Measurements from ENCODE around the gene MLXIP.

DNA sequence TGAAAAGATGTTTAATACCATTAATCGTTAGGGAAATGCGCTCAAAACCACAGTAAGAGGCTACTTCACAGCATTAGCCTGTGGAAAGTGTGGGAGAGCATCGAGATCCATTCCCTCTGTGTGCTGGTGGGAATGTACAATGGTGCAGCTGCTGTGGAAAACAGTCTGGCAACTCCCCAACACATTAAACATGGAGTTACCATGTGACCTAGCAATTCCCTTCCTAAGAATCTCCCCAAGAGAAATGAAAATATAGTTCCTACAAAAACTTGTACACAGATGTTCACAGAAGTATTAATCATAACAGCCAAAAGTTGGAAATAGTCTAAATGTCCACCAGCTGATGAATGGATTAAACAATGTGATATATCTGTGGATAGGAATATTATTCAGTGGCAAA is 23.8 kb downstream of the MLXIP start:
- no peak for TF ChIP-seq POLR2A (IDR thresholded peaks at IDR 0.05)
- TF ChIP-seq, protein P1, sequence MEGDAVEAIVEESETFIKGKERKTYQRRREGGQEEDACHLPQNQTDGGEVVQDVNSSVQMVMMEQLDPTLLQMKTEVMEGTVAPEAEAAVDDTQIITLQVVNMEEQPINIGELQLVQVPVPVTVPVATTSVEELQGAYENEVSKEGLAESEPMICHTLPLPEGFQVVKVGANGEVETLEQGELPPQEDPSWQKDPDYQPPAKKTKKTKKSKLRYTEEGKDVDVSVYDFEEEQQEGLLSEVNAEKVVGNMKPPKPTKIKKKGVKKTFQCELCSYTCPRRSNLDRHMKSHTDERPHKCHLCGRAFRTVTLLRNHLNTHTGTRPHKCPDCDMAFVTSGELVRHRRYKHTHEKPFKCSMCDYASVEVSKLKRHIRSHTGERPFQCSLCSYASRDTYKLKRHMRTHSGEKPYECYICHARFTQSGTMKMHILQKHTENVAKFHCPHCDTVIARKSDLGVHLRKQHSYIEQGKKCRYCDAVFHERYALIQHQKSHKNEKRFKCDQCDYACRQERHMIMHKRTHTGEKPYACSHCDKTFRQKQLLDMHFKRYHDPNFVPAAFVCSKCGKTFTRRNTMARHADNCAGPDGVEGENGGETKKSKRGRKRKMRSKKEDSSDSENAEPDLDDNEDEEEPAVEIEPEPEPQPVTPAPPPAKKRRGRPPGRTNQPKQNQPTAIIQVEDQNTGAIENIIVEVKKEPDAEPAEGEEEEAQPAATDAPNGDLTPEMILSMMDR (IDR thresholded peaks at IDR 0.05), result no peak
- no peak for TF ChIP-seq POLR2AphosphoS5 (IDR thresholded peaks at IDR 0.05; ENCODE audit: insufficient read depth in 1 of 2, low read depth in 1 of 2)
